Type B pancreatic cell (in vitro differentiated cells): ENCODE measurements around the gene HIVEP3. TPM values are rescaled to one million over a fixed set of nuclear protein-coding genes. Genes with fewer than 3 reads are reported as not detected.

Experiments
- DNase-seq: peaks from one replicate; pipeline ENCODE4 v3.0.0; 2021; ENCODE audit warnings: mixed read lengths; ENCODE audit not compliant: unreplicated experiment; ENCODE audit errors: extremely low spot score
- H3K27ac Mint-ChIP-seq: 2 replicates; pipeline ENCODE4 v1.8.0; 2021; ENCODE audit warnings: mild to moderate bottlenecking, mixed read lengths
- H3K27me3 Mint-ChIP-seq: 2 replicates; pipeline ENCODE4 v1.8.0; 2021; ENCODE audit warnings: mixed read lengths
- H3K36me3 Mint-ChIP-seq: 2 replicates; pipeline ENCODE4 v1.8.0; 2021; ENCODE audit warnings: mixed read lengths
- H3K4me1 Mint-ChIP-seq: one replicate; pipeline ENCODE4 v1.8.0; 2021; ENCODE audit warnings: mixed read lengths; ENCODE audit not compliant: unreplicated experiment
- H3K4me3 Mint-ChIP-seq: 2 replicates; pipeline ENCODE4 v1.8.0; 2021; ENCODE audit warnings: mild to moderate bottlenecking, mixed read lengths
- H3K9me3 Mint-ChIP-seq: 2 replicates; pipeline ENCODE4 v1.8.0; 2021; ENCODE audit warnings: mixed read lengths
- total RNA-seq: library from RNA; stranded (reverse); gene quantifications from 2 replicates; pipeline ENCODE4 v1.2.1, GENCODE V29; 2021; ENCODE audit warnings: low replicate concordance
- TF ChIP-seq, protein P1 (sequence below): fragments of 200-600 bp; sonication (generic); conservative IDR thresholded peaks from 2 replicates; pipeline ENCODE4 v1.5.0; 2021; ENCODE audit warnings: antibody characterized with exemption, mild to moderate bottlenecking

HIVEP3 gene
- total RNA-seq, 1 donor from 2014 or later = 9.2 TPM

DNA sequence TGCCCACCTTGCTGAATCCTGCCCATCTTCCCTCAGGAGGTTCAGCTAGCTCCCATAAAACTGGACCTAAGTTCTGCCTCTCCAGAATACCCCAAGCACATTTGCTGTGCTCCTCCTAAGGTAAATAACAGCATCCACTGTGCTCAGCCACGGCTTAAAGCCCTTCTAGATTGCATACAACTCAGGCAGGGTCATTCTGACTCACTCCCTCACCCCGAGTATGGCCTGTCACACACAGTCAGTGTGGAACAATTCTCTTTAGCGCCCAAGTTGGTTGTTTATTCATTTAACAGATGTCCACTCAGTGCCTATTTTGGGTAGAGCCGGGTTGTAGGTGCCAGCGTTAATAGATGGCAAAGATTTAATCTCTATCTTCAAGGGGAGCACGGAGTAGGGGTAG lies 286.8 kb downstream of the HIVEP3 start:
- H3K36me3 Mint-ChIP-seq = no peaks in the 10 kb centered on the region
- H3K9me3 Mint-ChIP-seq = no peaks in the 10 kb centered on the region
- DNase-seq = no peak
- TF ChIP-seq, protein P1, sequence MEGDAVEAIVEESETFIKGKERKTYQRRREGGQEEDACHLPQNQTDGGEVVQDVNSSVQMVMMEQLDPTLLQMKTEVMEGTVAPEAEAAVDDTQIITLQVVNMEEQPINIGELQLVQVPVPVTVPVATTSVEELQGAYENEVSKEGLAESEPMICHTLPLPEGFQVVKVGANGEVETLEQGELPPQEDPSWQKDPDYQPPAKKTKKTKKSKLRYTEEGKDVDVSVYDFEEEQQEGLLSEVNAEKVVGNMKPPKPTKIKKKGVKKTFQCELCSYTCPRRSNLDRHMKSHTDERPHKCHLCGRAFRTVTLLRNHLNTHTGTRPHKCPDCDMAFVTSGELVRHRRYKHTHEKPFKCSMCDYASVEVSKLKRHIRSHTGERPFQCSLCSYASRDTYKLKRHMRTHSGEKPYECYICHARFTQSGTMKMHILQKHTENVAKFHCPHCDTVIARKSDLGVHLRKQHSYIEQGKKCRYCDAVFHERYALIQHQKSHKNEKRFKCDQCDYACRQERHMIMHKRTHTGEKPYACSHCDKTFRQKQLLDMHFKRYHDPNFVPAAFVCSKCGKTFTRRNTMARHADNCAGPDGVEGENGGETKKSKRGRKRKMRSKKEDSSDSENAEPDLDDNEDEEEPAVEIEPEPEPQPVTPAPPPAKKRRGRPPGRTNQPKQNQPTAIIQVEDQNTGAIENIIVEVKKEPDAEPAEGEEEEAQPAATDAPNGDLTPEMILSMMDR = no peak
- H3K4me1 Mint-ChIP-seq = peaks cover 4% of the 10 kb centered on the region
- H3K27ac Mint-ChIP-seq = no peak overlapping the region
- no peak overlapping the region for H3K4me3 Mint-ChIP-seq
- H3K27me3 Mint-ChIP-seq = peaks cover 7% of the 10 kb centered on the region

DNA sequence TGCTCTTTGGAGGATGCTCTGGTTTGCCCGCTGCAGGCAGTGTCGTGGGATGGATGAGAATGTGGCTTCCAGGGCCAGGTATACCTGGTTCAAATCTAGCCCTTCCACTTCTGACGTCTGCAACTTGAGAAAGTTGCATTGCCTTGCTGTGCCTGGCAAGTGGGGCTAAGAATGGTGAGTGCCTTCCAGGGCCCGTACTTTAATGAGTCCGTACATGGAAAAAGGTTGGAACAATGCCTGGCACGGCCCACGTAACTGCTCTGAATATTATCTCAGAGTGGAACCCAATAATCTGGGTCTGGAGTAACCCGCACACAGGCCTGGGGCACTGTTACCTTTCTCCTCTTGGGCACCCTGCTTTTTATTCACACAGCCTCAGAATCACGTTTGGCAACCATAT lies 287.6 kb downstream of the HIVEP3 start:
- H3K9me3 Mint-ChIP-seq = no peaks in the 10 kb centered on the region
- TF ChIP-seq, protein P1 = no peak
- no peaks in the 10 kb centered on the region for H3K36me3 Mint-ChIP-seq
- H3K27ac Mint-ChIP-seq = no peak overlapping the region
- DNase-seq = no peak
- H3K4me3 Mint-ChIP-seq = no peak overlapping the region
- H3K4me1 Mint-ChIP-seq = peaks cover 9% of the 10 kb centered on the region
- H3K27me3 Mint-ChIP-seq = peaks cover 7% of the 10 kb centered on the region

DNA sequence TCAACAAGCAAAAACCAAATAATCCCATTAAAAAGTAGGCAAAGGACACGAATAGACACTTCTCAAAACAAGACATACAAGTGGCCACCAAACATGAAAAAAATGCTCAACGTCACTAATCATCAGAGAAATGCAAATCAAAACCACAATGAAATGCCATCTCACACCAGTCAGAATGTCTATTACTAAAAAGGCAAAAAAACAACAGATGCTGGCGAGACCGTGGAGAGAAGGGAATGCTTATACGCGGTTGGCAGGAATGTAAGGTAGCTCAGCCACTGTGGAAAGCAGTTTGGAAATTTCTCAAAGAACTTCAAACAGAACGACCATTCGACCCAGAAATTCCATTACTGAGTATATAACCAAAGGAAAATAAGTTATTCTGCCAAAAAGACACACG lies 289.2 kb downstream of the HIVEP3 start:
- Mint-ChIP-seq H3K27ac (no peak overlapping the region), H3K9me3 (no peaks in the 10 kb centered on the region), H3K4me1 (peaks cover 13% of the 10 kb centered on the region), H3K4me3 (no peak overlapping the region), H3K27me3 (peaks cover 7% of the 10 kb centered on the region), H3K36me3 (no peaks in the 10 kb centered on the region)
- no peak for DNase-seq
- TF ChIP-seq, protein P1 = no peak

DNA sequence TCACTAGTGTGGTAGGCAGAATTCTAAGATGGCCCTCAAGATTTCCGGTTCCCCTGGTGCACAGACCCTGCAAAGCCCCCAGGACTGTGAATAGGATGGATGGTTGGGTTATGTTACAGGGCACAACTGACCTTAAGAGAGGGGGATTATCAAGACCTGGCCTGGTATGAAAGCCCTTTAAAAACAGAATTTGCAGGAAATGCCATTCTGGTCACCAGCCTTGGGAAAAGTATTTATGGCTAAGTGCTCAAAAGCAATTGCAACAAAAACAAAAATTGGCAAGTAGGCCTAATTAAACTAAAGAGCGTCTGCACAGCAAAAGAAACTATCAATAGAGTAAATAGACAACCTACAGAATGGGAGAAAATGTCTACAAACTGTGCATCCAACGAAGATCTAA lies 289.6 kb downstream of the HIVEP3 start:
- Mint-ChIP-seq H3K27me3 (peaks cover 8% of the 10 kb centered on the region), H3K4me1 (peaks cover 14% of the 10 kb centered on the region), H3K9me3 (no peaks in the 10 kb centered on the region), H3K27ac (no peak overlapping the region), H3K36me3 (no peaks in the 10 kb centered on the region), H3K4me3 (no peak overlapping the region)
- DNase-seq = no peak
- TF ChIP-seq, protein P1 = no peak

DNA sequence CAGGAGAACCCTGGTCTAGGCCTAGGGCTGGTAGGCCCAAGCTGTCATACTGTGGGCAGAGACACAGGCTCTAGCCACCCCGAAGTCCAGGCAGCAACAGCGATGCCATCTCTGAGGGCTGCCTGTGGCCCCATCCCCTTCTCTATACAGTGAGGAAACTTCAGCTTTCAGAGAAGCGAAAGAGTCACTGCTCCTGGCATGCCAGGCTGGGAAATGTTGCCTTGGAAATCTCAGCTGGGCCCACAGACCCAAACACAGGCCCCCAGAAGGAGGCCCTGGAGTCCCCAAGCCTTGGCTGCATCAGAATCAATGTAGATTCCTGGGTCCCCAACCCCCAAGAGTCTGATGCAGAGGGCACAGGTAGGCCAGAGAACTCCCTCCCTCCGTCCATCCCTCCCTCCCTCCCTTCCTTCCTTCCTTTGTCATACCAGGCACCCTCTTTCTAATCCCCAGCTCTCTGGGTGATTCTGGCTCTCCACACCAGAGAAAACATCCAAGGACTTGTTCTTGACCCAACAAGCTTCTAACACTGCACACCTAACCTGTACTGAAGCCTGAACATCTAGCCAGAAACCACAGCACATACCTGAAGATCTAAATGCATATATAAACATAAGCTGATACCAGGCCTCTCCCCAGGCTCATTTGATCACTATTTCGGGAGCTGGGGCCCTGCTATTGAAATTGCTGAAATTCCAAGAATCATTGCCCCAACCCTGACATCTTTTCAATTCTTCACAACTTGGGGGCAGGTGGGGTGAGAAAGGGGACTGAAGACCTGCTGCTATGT lies 291.0 kb downstream of the HIVEP3 start:
- no peak for DNase-seq
- TF ChIP-seq, protein P1 = no peak
- Mint-ChIP-seq H3K4me3 (no peak overlapping the region), H3K9me3 (no peaks in the 10 kb centered on the region), H3K27ac (no peak overlapping the region), H3K4me1 (peaks cover 13% of the 10 kb centered on the region), H3K27me3 (peaks cover 7% of the 10 kb centered on the region), H3K36me3 (no peaks in the 10 kb centered on the region)
